Activated naive CD4-positive, alpha-beta T cell treated with anti-CD3 and anti-CD28 coated beads, Interleukin-2, amount 50 U/mL, for 72 hours (primary cell): ENCODE data around the gene CDKN2A. TPM values are rescaled to one million over a fixed set of nuclear protein-coding genes. Genes with fewer than 3 reads are reported as not detected.

Source experiments
- ATAC-seq, 2 donors: fragments of 150-1000 bp; cut with Tn5 transposase; 2 replicates each; pipeline ENCODE4 v1.10.0; 2021; ENCODE audit warnings: mild to moderate bottlenecking in 2 of 2, moderate library complexity in 2 of 2
- DNase-seq, 2 donors: peaks; one replicate each; pipeline ENCODE4 v3.0.0; 2021 to 2022; ENCODE audit warnings: low spot score in 2 of 2
- H3K27ac Mint-ChIP-seq, 2 donors: one replicate each; pipeline ENCODE4 v1.8.0; 2022; ENCODE audit warnings: mild to moderate bottlenecking in 2 of 2, mixed read lengths in 2 of 2
- H3K36me3 Mint-ChIP-seq, 2 donors: one replicate each; pipeline ENCODE4 v1.8.0; 2022; ENCODE audit warnings: mixed read lengths in 2 of 2
- H3K9me3 Mint-ChIP-seq, 2 donors: one replicate each; pipeline ENCODE4 v1.8.0; 2022; ENCODE audit warnings: mixed read lengths in 2 of 2
- total RNA-seq, 2 donors: library from RNA; stranded (reverse); gene quantifications; one replicate each; pipeline ENCODE4 v1.2.3, GENCODE V29; 2022

CDKN2A gene
- under 1 TPM; 0.43 to 0.68 TPM for total RNA-seq

GRCh38 chr9:21993893-21994555 lies at the start of gene CDKN2A:
Gene CDKN2A (minus strand): TSS chr9:21994392.
- H3K36me3 Mint-ChIP-seq: peaks cover 5 to 9% of the 10 kb centered on the region in 2 donors
- no peaks in the 10 kb centered on the region for H3K9me3 Mint-ChIP-seq
- ATAC-seq (peak; percentile 41 to 59), DNase-seq (no peak)
- H3K27ac Mint-ChIP-seq: peak within 1 kb of the TSS; percentile 46 to 76

GRCh38 chr9:22043928-22044327 lies 49.7 kb upstream of the CDKN2A start:
- Mint-ChIP-seq H3K36me3 (no peaks in the 10 kb centered on the region), H3K27ac (no peak overlapping the region), H3K9me3 (no peaks in the 10 kb centered on the region)
- DNase-seq (no peak), ATAC-seq (no peak)

DNA sequence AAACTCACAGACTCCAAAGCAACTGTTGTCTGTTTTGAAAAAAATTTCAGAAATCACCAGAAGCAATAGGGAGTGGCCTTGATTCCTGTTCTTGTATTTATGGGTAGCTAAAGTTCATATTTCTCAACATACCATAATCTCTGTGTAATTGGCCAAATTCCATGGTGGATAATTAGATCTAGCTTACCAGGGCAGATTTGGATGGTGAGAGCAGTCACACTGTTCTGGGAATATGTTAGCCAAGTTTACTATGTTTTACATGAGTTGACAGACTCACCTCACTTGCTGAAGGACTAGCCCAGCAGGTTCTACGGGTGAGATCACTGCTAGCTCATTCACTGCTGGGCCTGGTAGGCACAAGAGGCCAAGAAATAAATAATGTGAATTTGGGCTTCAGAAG lies 47.6 kb upstream of the CDKN2A start:
- DNase-seq: no peak

GRCh38 chr9:22041344-22041743 lies 47.2 kb upstream of the CDKN2A start:
- H3K27ac Mint-ChIP-seq: no peak overlapping the region
- H3K9me3 Mint-ChIP-seq: no peaks in the 10 kb centered on the region
- no peaks in the 10 kb centered on the region for H3K36me3 Mint-ChIP-seq
- ATAC-seq (no peak), DNase-seq (no peak)

More for the DNA sequence above, 47.6 kb upstream of the CDKN2A start:
- Mint-ChIP-seq H3K36me3 (no peaks in the 10 kb centered on the region), H3K9me3 (no peaks in the 10 kb centered on the region), H3K27ac (no peak overlapping the region)
- ATAC-seq: no peak

DNA sequence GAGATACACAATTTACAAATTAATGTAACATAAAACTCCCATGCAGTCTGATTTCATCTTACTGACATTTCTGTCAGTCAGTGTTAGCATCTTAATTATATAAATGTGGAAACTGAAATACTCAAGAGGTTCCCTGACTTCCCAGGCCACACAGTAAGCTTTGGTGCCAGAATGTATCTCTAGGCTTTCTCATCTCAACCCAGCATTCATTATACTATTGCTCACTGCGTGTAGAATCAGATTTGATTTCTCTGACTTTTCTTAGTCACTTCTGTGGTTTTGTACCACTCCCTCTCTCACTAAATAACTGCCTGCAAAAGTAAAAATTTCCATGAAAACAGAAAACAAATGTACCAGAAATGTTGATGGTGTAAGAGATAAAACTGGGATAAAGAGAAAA lies 46.6 kb upstream of the CDKN2A start:
- H3K9me3 Mint-ChIP-seq: no peaks in the 10 kb centered on the region
- peak; percentile 57 to 77 for ATAC-seq
- H3K27ac Mint-ChIP-seq: no peak overlapping the region
- DNase-seq: no peak
- no peaks in the 10 kb centered on the region for H3K36me3 Mint-ChIP-seq

- DNase-seq (no peak), ATAC-seq (no peak)
- Mint-ChIP-seq H3K9me3 (no peaks in the 10 kb centered on the region), H3K27ac (no peak overlapping the region), H3K36me3 (no peaks in the 10 kb centered on the region)
Measured at GRCh38 chr9:22039258-22039657, 45.1 kb upstream of the CDKN2A start.

- ATAC-seq (no peak), DNase-seq (no peak)
- H3K9me3 Mint-ChIP-seq: no peaks in the 10 kb centered on the region
- H3K27ac Mint-ChIP-seq: no peak overlapping the region
- no peaks in the 10 kb centered on the region for H3K36me3 Mint-ChIP-seq
Measured at GRCh38 chr9:22037954-22038690, 43.9 kb upstream of the CDKN2A start.

- Mint-ChIP-seq H3K36me3 (no peaks in the 10 kb centered on the region), H3K9me3 (no peaks in the 10 kb centered on the region), H3K27ac (no peak overlapping the region)
- no peak for ATAC-seq
- DNase-seq: no peak
Measured at GRCh38 chr9:22036866-22037626, 42.9 kb upstream of the CDKN2A start.

DNA sequence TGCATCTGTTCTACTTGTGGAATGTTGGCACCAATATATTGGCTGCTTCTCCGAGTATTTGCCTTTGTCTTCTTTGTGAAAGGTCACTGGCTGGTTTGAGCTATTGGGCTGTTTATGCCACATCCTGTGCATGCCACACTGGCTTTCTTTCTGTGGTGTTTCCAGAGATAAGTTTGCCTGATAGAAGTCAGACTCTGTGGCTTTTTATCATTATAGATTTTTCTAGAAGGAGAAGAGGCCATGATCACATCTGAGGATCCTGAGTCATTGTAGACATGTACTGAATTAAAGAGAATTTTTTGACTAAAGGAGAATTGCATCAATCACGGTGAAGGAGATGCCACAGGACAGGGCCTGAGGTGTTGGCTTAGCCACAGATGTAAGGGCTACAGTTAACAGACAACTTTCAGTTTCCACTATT lies 41.4 kb upstream of the CDKN2A start:
- Mint-ChIP-seq H3K9me3 (no peaks in the 10 kb centered on the region), H3K27ac (no peak overlapping the region), H3K36me3 (no peaks in the 10 kb centered on the region)
- ATAC-seq (peak in 1 of 2 donors; percentile 37), DNase-seq (no peak)

GRCh38 chr9:22033012-22033630 lies 38.9 kb upstream of the CDKN2A start:
- H3K27ac Mint-ChIP-seq: no peak overlapping the region
- H3K9me3 Mint-ChIP-seq: no peaks in the 10 kb centered on the region
- no peak for ATAC-seq
- no peaks in the 10 kb centered on the region for H3K36me3 Mint-ChIP-seq
- DNase-seq: no peak

- ATAC-seq (peak in 1 of 2 donors; percentile 38), DNase-seq (no peak)
- no peak overlapping the region for H3K27ac Mint-ChIP-seq
- H3K9me3 Mint-ChIP-seq: no peaks in the 10 kb centered on the region
- no peaks in the 10 kb centered on the region for H3K36me3 Mint-ChIP-seq
Measured at GRCh38 chr9:22031655-22032411, 37.6 kb upstream of the CDKN2A start.

DNA sequence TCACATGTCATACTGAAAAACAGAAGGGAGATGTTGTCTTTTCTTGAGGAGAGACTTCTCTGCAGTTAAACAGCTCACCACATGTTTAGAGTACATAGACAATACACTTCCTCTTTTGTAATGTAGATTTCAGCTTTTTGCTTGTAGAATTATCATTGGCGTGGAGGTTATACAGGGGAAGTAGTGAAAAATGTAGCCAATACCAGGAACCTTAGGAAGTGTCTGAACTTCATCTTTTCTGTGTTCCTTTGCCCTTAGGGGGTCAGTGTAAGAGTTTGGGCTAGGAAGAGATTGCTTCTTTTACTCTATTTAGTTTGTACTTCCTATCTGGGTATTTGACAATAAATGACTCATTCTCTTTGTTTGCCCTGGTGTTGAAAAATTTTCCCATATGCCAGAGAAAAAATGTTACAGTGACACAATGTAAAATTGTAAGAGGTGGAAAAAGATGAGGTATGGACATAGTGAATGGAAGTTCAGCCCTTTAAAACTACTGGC lies 36.0 kb upstream of the CDKN2A start:
- H3K9me3 Mint-ChIP-seq: no peaks in the 10 kb centered on the region
- ATAC-seq: no peak
- DNase-seq: no peak
- H3K27ac Mint-ChIP-seq: no peak overlapping the region
- no peaks in the 10 kb centered on the region for H3K36me3 Mint-ChIP-seq

GRCh38 chr9:22029231-22029630 lies 35.0 kb upstream of the CDKN2A start:
- no peak overlapping the region for H3K27ac Mint-ChIP-seq

GRCh38 chr9:22028394-22028793 lies 34.2 kb upstream of the CDKN2A start:
- peak in 1 of 2 donors; percentile 79 for ATAC-seq
- H3K36me3 Mint-ChIP-seq: no peaks in the 10 kb centered on the region
- H3K27ac Mint-ChIP-seq: no peak overlapping the region

More at GRCh38 chr9:22029231-22029630, 35.0 kb upstream of the CDKN2A start:
- no peak for DNase-seq
- no peaks in the 10 kb centered on the region for H3K36me3 Mint-ChIP-seq
- no peak for ATAC-seq
- H3K9me3 Mint-ChIP-seq: no peaks in the 10 kb centered on the region

GRCh38 chr9:22026696-22027095 lies 32.5 kb upstream of the CDKN2A start:
- peaks cover 0 to 11% of the 10 kb centered on the region in 2 donors for H3K36me3 Mint-ChIP-seq
- peaks cover 0 to 4% of the 10 kb centered on the region in 2 donors for H3K9me3 Mint-ChIP-seq
- ATAC-seq (no peak), DNase-seq (no peak)
- no peak overlapping the region for H3K27ac Mint-ChIP-seq

More at GRCh38 chr9:22028394-22028793, 34.2 kb upstream of the CDKN2A start:
- H3K9me3 Mint-ChIP-seq: no peaks in the 10 kb centered on the region
- no peak for DNase-seq

GRCh38 chr9:22022396-22022795 lies 28.2 kb upstream of the CDKN2A start:
- no peak overlapping the region for H3K27ac Mint-ChIP-seq
- peaks cover 5 to 14% of the 10 kb centered on the region in 2 donors for H3K9me3 Mint-ChIP-seq
- ATAC-seq (no peak), DNase-seq (no peak)
- H3K36me3 Mint-ChIP-seq: peaks cover 0 to 18% of the 10 kb centered on the region in 2 donors
